Measurements from ENCODE around the gene BPIFB6. TPM values are rescaled to one million over a fixed set of nuclear protein-coding genes. Genes with fewer than 3 reads are reported as not detected.

Gene BPIFB6
- total RNA-seq, 1 experiment from 2014 or later: not detected

DNA sequence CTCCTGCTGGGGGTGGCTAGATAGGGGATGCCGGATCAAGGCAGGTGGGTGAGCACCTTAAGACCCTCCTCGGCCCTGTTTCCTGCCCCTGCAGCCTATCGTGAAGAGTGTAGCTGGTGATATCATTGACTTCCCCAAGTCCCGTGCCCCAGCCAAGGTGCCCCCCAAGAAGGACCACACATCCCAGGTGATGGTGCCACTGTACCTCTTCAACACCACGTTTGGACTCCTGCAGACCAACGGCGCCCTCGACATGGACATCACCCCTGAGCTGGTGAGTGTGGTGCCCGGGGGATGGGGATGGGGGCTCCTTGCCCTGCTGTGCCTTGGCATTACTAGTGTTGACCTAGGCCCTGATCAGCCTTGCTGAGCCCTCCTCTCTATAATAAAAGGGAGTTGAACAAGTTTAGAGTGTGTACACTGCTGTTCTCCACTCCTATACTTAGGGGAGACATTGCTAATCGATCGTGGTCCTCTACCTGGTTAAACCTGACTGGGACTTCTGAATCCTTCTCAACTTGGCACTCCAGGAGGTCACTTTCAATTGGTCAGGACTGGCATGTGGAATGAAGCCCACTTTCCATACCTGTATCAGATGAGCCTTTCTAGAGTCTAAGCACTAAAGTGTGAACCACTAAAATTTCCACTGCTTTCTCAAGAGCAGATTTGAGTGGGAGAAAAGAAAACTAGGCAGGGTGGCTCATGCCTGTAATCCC is 33.3 kb downstream of the BPIFB6 start:
- no TSS peak for BruUV-seq (replicated peaks)
- CTCF ChIA-PET: no interaction called here

DNA sequence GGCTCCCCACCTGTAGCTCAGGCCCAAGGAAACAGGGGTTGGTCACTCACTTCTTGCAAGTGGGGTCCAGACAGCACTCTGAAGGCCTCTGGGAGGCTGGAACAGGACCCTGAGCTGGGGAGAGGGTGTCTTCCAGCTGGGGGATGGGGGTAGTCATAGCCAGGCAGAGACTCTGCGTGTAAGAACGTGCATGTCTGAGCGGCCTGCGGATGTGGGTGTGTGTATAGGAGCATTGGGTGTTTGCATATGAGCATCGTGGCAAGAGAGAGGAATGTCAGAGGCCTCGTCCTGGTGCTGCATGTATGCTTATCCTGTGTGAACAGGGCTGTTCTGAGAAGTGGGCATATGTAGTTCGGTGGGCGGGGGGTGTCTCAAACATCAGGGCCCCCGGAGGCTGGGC is 34.3 kb downstream of the BPIFB6 start:
- POLR2A ChIA-PET (ENCODE audit: low non-redundant PET): no interaction called here
- H3K27ac ChIP-seq (ENCODE audit: low read depth, low read length, poor library complexity, severe bottlenecking): no peak overlapping the region
- TF ChIP-seq CTCF (conservative IDR thresholded peaks at IDR 0.05; ENCODE audit: low read depth, low read length) (no peak), EZH2 (IDR thresholded peaks at IDR 0.05; ENCODE audit: borderline replicate concordance, low read depth, low read length, poor library complexity, severe bottlenecking) (no peak)
- intact Hi-C loops (cut with micrococcal nuclease; ENCODE audit: unreplicated experiment): no loop called here
- DNase-seq (ENCODE audit: low spot score): no peak
- CTCF ChIA-PET: no interaction called here
- no peaks in the 10 kb centered on the region for H3K4me1 ChIP-seq (ENCODE audit: insufficient read depth, low read length, poor library complexity, severe bottlenecking)
- BruUV-seq (replicated peaks): no TSS peak
- no peaks in the 10 kb centered on the region for H3K36me3 ChIP-seq (ENCODE audit: insufficient read depth, low read length, poor library complexity, severe bottlenecking)
- H3K4me3 ChIP-seq (ENCODE audit: low read depth, low read length, poor library complexity, severe bottlenecking): no peak overlapping the region
- H3K9me3 ChIP-seq (ENCODE audit: low read depth, low read length, poor library complexity, severe bottlenecking): no peaks in the 10 kb centered on the region
- H3K27me3 ChIP-seq (replicated peaks; ENCODE audit: insufficient read depth, low read depth, low read length, poor library complexity): no peaks in the 10 kb centered on the region

More for the DNA sequence above, 33.3 kb downstream of the BPIFB6 start:
- no peaks in the 10 kb centered on the region for H3K27me3 ChIP-seq (replicated peaks; ENCODE audit: insufficient read depth, low read depth, low read length, poor library complexity)
- POLR2A ChIA-PET (ENCODE audit: low non-redundant PET): no interaction called here
- H3K4me1 ChIP-seq (ENCODE audit: insufficient read depth, low read length, poor library complexity, severe bottlenecking): no peaks in the 10 kb centered on the region
- H3K27ac ChIP-seq (ENCODE audit: low read depth, low read length, poor library complexity, severe bottlenecking): no peak overlapping the region
- H3K9me3 ChIP-seq (ENCODE audit: low read depth, low read length, poor library complexity, severe bottlenecking): no peaks in the 10 kb centered on the region
- TF ChIP-seq CTCF (conservative IDR thresholded peaks at IDR 0.05; ENCODE audit: low read depth, low read length) (no peak), EZH2 (IDR thresholded peaks at IDR 0.05; ENCODE audit: borderline replicate concordance, low read depth, low read length, poor library complexity, severe bottlenecking) (no peak)
- no peak overlapping the region for H3K4me3 ChIP-seq (ENCODE audit: low read depth, low read length, poor library complexity, severe bottlenecking)
- H3K36me3 ChIP-seq (ENCODE audit: insufficient read depth, low read length, poor library complexity, severe bottlenecking): no peaks in the 10 kb centered on the region
- DNase-seq (ENCODE audit: low spot score): no peak
- intact Hi-C loops (cut with micrococcal nuclease; ENCODE audit: unreplicated experiment): no loop called here

- intact Hi-C loops (cut with micrococcal nuclease; ENCODE audit: unreplicated experiment): no loop called here
- no peak for TF ChIP-seq EZH2 (IDR thresholded peaks at IDR 0.05; ENCODE audit: borderline replicate concordance, low read depth, low read length, poor library complexity, severe bottlenecking)
- TF ChIP-seq CTCF (conservative IDR thresholded peaks at IDR 0.05; ENCODE audit: low read depth, low read length): no peak
- CTCF ChIA-PET: no interaction called here
- no TSS peak for BruUV-seq (replicated peaks)
- no peak for DNase-seq (ENCODE audit: low spot score)
- H3K27me3 ChIP-seq (replicated peaks; ENCODE audit: insufficient read depth, low read depth, low read length, poor library complexity): no peaks in the 10 kb centered on the region
- no peak overlapping the region for H3K4me3 ChIP-seq (ENCODE audit: low read depth, low read length, poor library complexity, severe bottlenecking)
- no peaks in the 10 kb centered on the region for H3K4me1 ChIP-seq (ENCODE audit: insufficient read depth, low read length, poor library complexity, severe bottlenecking)
- no peaks in the 10 kb centered on the region for H3K36me3 ChIP-seq (ENCODE audit: insufficient read depth, low read length, poor library complexity, severe bottlenecking)
- no peak overlapping the region for H3K27ac ChIP-seq (ENCODE audit: low read depth, low read length, poor library complexity, severe bottlenecking)
- no peaks in the 10 kb centered on the region for H3K9me3 ChIP-seq (ENCODE audit: low read depth, low read length, poor library complexity, severe bottlenecking)
- POLR2A ChIA-PET (ENCODE audit: low non-redundant PET): no interaction called here
Measured at GRCh38 chr20:33067806-33068205, 36.4 kb downstream of the BPIFB6 start.
